Measurements from ENCODE around the gene MYT1.

DNA sequence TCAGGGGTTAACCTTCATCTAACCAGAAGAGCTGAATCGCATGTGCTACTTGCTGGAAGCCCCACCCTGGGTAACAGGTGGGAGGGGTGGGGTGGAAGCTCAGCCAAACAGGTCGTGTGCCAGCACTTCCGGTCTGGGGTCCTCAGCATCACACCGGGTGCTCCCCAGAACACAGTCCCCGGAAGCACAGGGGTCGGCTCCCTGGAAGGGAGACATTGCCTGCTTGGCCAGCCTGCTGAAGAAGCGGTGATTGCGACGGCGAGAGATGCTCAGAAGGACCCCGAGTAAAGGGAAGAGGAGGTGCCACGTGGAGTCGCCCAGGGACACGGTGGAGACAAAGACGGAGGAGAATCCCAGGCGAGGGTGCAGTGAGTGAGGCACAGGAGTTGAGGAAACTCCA is 36.5 kb downstream of the MYT1 start:
- TF ChIP-seq ZNF274 (IDR thresholded peaks at IDR 0.05; ENCODE audit: low read depth, low read length) (no peak), YY1 (IDR thresholded peaks at IDR 0.05; ENCODE audit: insufficient read depth, insufficient read length) (no peak), SUZ12 (IDR thresholded peaks at IDR 0.05; ENCODE audit: extremely low read depth, insufficient read depth, insufficient read length) (no peak)
